Fibroblast of gingiva (primary cell): ENCODE results near the gene TBX21.

Source experiments
- DNase-seq: peaks from one replicate; pipeline ENCODE4 v3.0.0-alpha.2; 2011; ENCODE audit warnings: low read depth

TBX21 gene

GRCh38 chr17:47733047-47733673 lies at the start of gene TBX21:
Gene TBX21, plus strand, starts transcription at chr17:47733236. Its CDS starts 219 bp downstream, at chr17:47733455.
- DNase-seq: no peak

- DNase-seq: no peak
Observed at GRCh38 chr17:47684025-47684424, 49.0 kb upstream of the TBX21 start.

GRCh38 chr17:47684535-47685193 lies 48.4 kb upstream of the TBX21 start:
- no peak for DNase-seq

GRCh38 chr17:47685556-47686275 lies 47.3 kb upstream of the TBX21 start:
- no peak for DNase-seq

GRCh38 chr17:47686276-47686635 lies 46.8 kb upstream of the TBX21 start:
- peak; percentile 79 for DNase-seq

GRCh38 chr17:47686664-47687327 lies 46.2 kb upstream of the TBX21 start:
- no peak for DNase-seq

- no peak for DNase-seq
Observed at GRCh38 chr17:47687328-47687690, 45.7 kb upstream of the TBX21 start.

- DNase-seq: no peak
Observed at GRCh38 chr17:47687748-47688147, 45.3 kb upstream of the TBX21 start.

- no peak for DNase-seq
Observed at GRCh38 chr17:47690121-47690520, 42.9 kb upstream of the TBX21 start.

GRCh38 chr17:47692137-47692894 lies 40.7 kb upstream of the TBX21 start:
- no peak for DNase-seq

GRCh38 chr17:47692895-47693730 lies 39.9 kb upstream of the TBX21 start:
- no peak for DNase-seq

- DNase-seq: no peak
Observed at GRCh38 chr17:47693731-47694580, 39.1 kb upstream of the TBX21 start, which contains the start of gene TBKBP1. Gene TBKBP1, plus strand, starts transcription at chr17:47694161. Its CDS starts 1,952 bp downstream, at chr17:47696113.

- DNase-seq: peak; percentile 50
Observed at GRCh38 chr17:47694581-47695428, 38.2 kb upstream of the TBX21 start.

GRCh38 chr17:47695429-47696376 lies 37.3 kb upstream of the TBX21 start:
- DNase-seq: no peak

- DNase-seq: no peak
Observed at GRCh38 chr17:47696717-47697642, 36.1 kb upstream of the TBX21 start.

GRCh38 chr17:47697906-47698711 lies 34.9 kb upstream of the TBX21 start:
- DNase-seq: no peak
